K562 (cell line): ENCODE results near the gene ACSL6. TPM values are rescaled to one million over a fixed set of nuclear protein-coding genes. Genes with fewer than 3 reads are reported as not detected.

Experiments
- ATAC-seq: fragments of 200-7000 bp; cut with Tn5 transposase; 3 replicates; pipeline ENCODE4 v1.9.1; 2020; ENCODE audit warnings: moderate library complexity
- BruUV-seq: library from RNA; stranded (reverse); fragments of 400-500 nt; replicated peaks from 2 replicates; lab custom pipeline; 2021; lab: Mats Ljungman, UMichigan
- CTCF ChIA-PET: fragments of 300-600 bp; formaldehyde crosslinking; extraction: SDS; loops from one replicate; lab custom pipeline; 2021; ENCODE audit warnings: low intra/inter-chr PET ratio; lab: Yijun Ruan, JAX
- POLR2A ChIA-PET: fragments of 300-600, 350-650 bp; sonication (Branson Sonifier 250); formaldehyde crosslinking; extraction: SDS; loops from one replicate; lab custom pipeline; 2021; ENCODE audit warnings: antibody characterized with exemption, inconsistent platforms; lab: Yijun Ruan, JAX
- DNase-seq, 4 experiments: peaks; one replicate each; pipeline versions ENCODE4 v3.0.0 to v3.0.0-alpha.2; 2011 to 2018; ENCODE audit warnings: low spot score in 3 of 4, mixed read lengths in 3 of 4; ENCODE audit errors: extremely low read depth in 1 of 4
- FAIRE-seq: peaks from 2 replicates; lab custom pipeline; 2011; peaks lifted over from hg19 to GRCh38; lab: Jason Lieb, UNC
- H2AFZ ChIP-seq: 2 replicates; pipeline ENCODE4 v1.6.0; 2011; ENCODE audit warnings: low read depth, low read length, control low read depth, inconsistent platforms
- H3K27ac ChIP-seq: fragments of 200-600 bp; 3 replicates; pipeline ENCODE4 v1.8.0; 2011; ENCODE audit warnings: low read depth, mild to moderate bottlenecking, control low read depth, inconsistent platforms, low read length, moderate library complexity, mixed read lengths; ENCODE audit errors: extremely low read depth
- H3K27me3 ChIP-seq, 2 experiments: fragments of 300-600 bp in 1 of 2; 2 replicates in 1 of 2; 3 replicates in 1 of 2; pipeline versions ENCODE4 v1.6.0 to v1.8.0; 2011; ENCODE audit warnings: inconsistent platforms in 2 of 2, low read length in 2 of 2, mild to moderate bottlenecking in 1 of 2, mixed read lengths in 1 of 2, moderate library complexity in 1 of 2; ENCODE audit not compliant: control insufficient read depth in 2 of 2, insufficient read depth in 2 of 2
- H3K36me3 ChIP-seq: fragments of 300-600 bp; 3 replicates; pipeline ENCODE4 v1.8.0; 2011; ENCODE audit warnings: mild to moderate bottlenecking, low read length, inconsistent platforms; ENCODE audit not compliant: control insufficient read depth, insufficient read depth
- H3K4me1 ChIP-seq, 2 experiments: fragments of 200-600 bp in 1 of 2; replicated peaks in 1 of 2; 2 replicates in 1 of 2; 3 replicates in 1 of 2; pipeline versions ENCODE4 v1.5.1 to v1.8.0; 2011; ENCODE audit warnings: inconsistent platforms in 2 of 2, low read length in 2 of 2, mild to moderate bottlenecking in 1 of 2, mixed read lengths in 1 of 2, moderate library complexity in 1 of 2; ENCODE audit not compliant: control insufficient read depth in 2 of 2, insufficient read depth in 2 of 2
- H3K4me2 ChIP-seq: 2 replicates; pipeline ENCODE4 v1.6.1; 2011; ENCODE audit warnings: low read length, control low read depth, inconsistent platforms, mixed read lengths; ENCODE audit not compliant: insufficient read depth
- H3K4me3 ChIP-seq: fragments of 200-600 bp; sonication (generic), shearing (Covaris generic); 2 replicates; pipeline ENCODE4 v1.5.1; 2016; ENCODE audit warnings: control low read depth, inconsistent platforms
- H3K79me2 ChIP-seq: fragments of 200-600 bp; 3 replicates; pipeline ENCODE4 v1.8.0; 2011; ENCODE audit warnings: low read length, inconsistent platforms; ENCODE audit not compliant: control insufficient read depth, insufficient read depth
- H3K9ac ChIP-seq, 2 experiments: 2 replicates each; pipeline versions ENCODE4 v1.6.0 to v1.6.1; 2011; ENCODE audit warnings: low read depth in 2 of 2, low read length in 2 of 2, control low read depth in 1 of 2, inconsistent platforms in 1 of 2, mild to moderate bottlenecking in 1 of 2, mixed read lengths in 1 of 2; ENCODE audit not compliant: insufficient read depth in 1 of 2
- H3K9me1 ChIP-seq: one replicate; pipeline ENCODE4 v1.6.0; 2011; ENCODE audit warnings: inconsistent platforms, mild to moderate bottlenecking, low read length, moderate library complexity; ENCODE audit not compliant: control insufficient read depth, insufficient read depth
- H3K9me3 ChIP-seq: replicated peaks from 2 replicates; pipeline ENCODE4 v1.5.1; 2011; ENCODE audit warnings: low read depth, low read length, inconsistent platforms; ENCODE audit not compliant: control insufficient read depth, insufficient read depth
- H4K20me1 ChIP-seq: replicated peaks from 2 replicates; pipeline ENCODE4 v1.6.1; 2011; ENCODE audit warnings: low read length, inconsistent platforms, mixed read lengths; ENCODE audit not compliant: control insufficient read depth, insufficient read depth
- LARP7 ChIP-seq: fragments of 450-650 bp; IDR thresholded peaks from 2 replicates; pipeline ENCODE4 v1.6.1; 2016
- NRF1 ChIP-seq, 2 experiments: fragments of 450-650 bp; IDR thresholded peaks in 1 of 2; conservative IDR thresholded peaks in 1 of 2; 2 replicates each; pipeline ENCODE4 v1.6.1; 2014; ENCODE audit warnings: mild to moderate bottlenecking in 2 of 2
- RB1 ChIP-seq: fragments of 450-650 bp; IDR thresholded peaks from 2 replicates; pipeline ENCODE4 v1.6.1; 2017; ENCODE audit warnings: low read depth, mild to moderate bottlenecking
- SIX5 ChIP-seq, 2 experiments: IDR thresholded peaks; 2 replicates each; pipeline ENCODE4 v1.6.1; 2011; ENCODE audit warnings: low read length in 2 of 2, borderline replicate concordance in 1 of 2, low read depth in 1 of 2, mild to moderate bottlenecking in 1 of 2, moderate library complexity in 1 of 2; ENCODE audit not compliant: insufficient read depth in 1 of 2
- SMC3 ChIP-seq: conservative IDR thresholded peaks from 2 replicates; pipeline ENCODE4 v1.6.1; 2011; ENCODE audit warnings: low read depth, low read length, improper control_type of control experiment; ENCODE audit not compliant: insufficient read depth
- TEAD4 ChIP-seq, 2 experiments: sonication (generic) in 1 of 2; formaldehyde crosslinking in 1 of 2; IDR thresholded peaks; 2 replicates each; pipeline versions ENCODE4 v1.6.1 to v1.8.0; 2012 to 2022; ENCODE audit warnings: borderline replicate concordance in 1 of 2, inconsistent platforms in 1 of 2, low read length in 1 of 2, mild to moderate bottlenecking in 1 of 2, missing genetic modification reagents in 1 of 2
- TSC22D4 ChIP-seq: fragments of 450-650 bp; IDR thresholded peaks from 2 replicates; pipeline ENCODE4 v1.6.1; 2016; ENCODE audit warnings: missing genetic modification characterization, missing biosample characterization, control low read depth
- YBX1 ChIP-seq: fragments of 450-650 bp; IDR thresholded peaks from 2 replicates; pipeline ENCODE4 v1.7.1; 2016; ENCODE audit warnings: mild to moderate bottlenecking
- ZNF3 ChIP-seq: fragments of 250-450 bp; sonication (Bioruptor Pico); IDR thresholded peaks from 2 replicates; pipeline ENCODE4 v1.5.0; 2021; ENCODE audit warnings: mild to moderate bottlenecking, moderate library complexity
- ZNF354B ChIP-seq: fragments of 250-450 bp; sonication (Bioruptor Pico); IDR thresholded peaks from 2 replicates; pipeline ENCODE4 v1.4.0; 2020
- ZNF583 ChIP-seq: fragments of 250-450 bp; sonication (Bioruptor Pico); IDR thresholded peaks from 2 replicates; pipeline ENCODE4 v1.4.0; 2020
- in situ Hi-C: fragments of 300-500 bp; cut with MboI; formaldehyde crosslinking; loops from 4 replicates; pipeline ENCODE4 v1.15.0; 2018; ENCODE audit warnings: inconsistent platforms, mixed read lengths
- intact Hi-C: fragments of 100-400 bp; cut with micrococcal nuclease; formaldehyde crosslinking; loops from 2 replicates; pipeline ENCODE4 v1.14.2; 2022
- polyA plus RNA-seq, 8 experiments: library from polyadenylated mRNA; depleted of rRNA in 4 of 8; stranded (reverse) in 5 of 8; unstranded in 3 of 8; fragments of >200 nt; fragmentation: Nextera tagmentation in 2 of 8; fragmentation: Illumina TruSeq in 1 of 8; extraction: Ambion mirVana in 2 of 8; extraction: Trizol in 1 of 8; gene quantifications; 2 replicates each; pipeline versions ENCODE4 v1.2.1 to v1.2.3, GENCODE V29; 2011 to 2014; ENCODE audit warnings: inconsistent platforms in 1 of 8, missing spikeins in 1 of 8
- total RNA-seq, 7 experiments: library from RNA; depleted of rRNA in 6 of 7; stranded (reverse); fragments of >200 nt in 6 of 7; fragmentation: Illumina TruSeq in 2 of 7; extraction: Trizol in 2 of 7; gene quantifications; 2 replicates each; pipeline versions ENCODE4 v1.2.1 to v1.2.3, GENCODE V29; 2011 to 2021; ENCODE audit warnings: low replicate concordance in 1 of 7
- TF ChIP-seq, protein P1 (sequence below): sonication (generic); formaldehyde crosslinking; IDR thresholded peaks from 2 replicates; pipeline ENCODE4 v1.8.0; 2022; ENCODE audit warnings: missing genetic modification reagents, mild to moderate bottlenecking, borderline replicate concordance
- TF ChIP-seq, protein P2 (sequence below): sonication (generic); formaldehyde crosslinking; IDR thresholded peaks from 2 replicates; pipeline ENCODE4 v1.8.0; 2022; ENCODE audit warnings: mild to moderate bottlenecking, missing genetic modification reagents

ACSL6 gene
- total and polyA plus RNA-seq, 9 of the 15 experiments (the other 6 are each of a cell fraction or from before 2014, with no cell fraction given): 0.50 to 1.5 (median 0.69) TPM

DNA sequence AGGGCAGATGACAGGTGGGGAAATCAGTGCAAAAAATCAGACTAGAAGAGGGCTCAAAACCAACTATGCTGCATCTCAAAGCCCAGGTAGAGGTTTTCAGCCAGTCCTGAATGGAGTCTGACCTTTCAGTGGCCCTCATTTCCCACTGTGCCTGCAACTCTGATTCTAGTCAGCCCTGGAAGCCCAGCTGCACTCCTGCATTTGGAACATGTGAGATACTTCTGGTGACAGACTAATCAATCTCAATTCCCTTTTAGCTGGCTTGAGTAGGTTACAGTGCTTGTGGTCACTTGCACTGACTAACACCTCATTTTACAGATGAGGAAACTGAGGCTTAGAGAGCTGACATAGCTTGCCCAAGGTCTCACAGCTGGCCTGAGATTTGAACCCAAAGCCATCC, 7.9 kb upstream of the ACSL6 start:
- 0 out of 2 replicates have a peak, but pooled peaks cover 4% of the 10 kb centered on the region for H4K20me1 ChIP-seq
- peaks cover 16 to 29% of the 10 kb centered on the region in 2 experiments for H3K27me3 ChIP-seq
- no peak for DNase-seq
- ATAC-seq: no peak
- no peaks in the 10 kb centered on the region for H3K9me1 ChIP-seq
- no peak overlapping the region for H3K4me2 ChIP-seq
- H3K9me3 ChIP-seq: no peaks in the 10 kb centered on the region
- ChIA-PET CTCF (no interaction called here), POLR2A (interaction anchor here (0.6 kb wide), 1 partner anchor 8 kb away, joined by 4 read pairs; no protein-coding TSS in a partner anchor)
- no peak overlapping the region for H3K4me3 ChIP-seq
- TF ChIP-seq, protein P1, sequence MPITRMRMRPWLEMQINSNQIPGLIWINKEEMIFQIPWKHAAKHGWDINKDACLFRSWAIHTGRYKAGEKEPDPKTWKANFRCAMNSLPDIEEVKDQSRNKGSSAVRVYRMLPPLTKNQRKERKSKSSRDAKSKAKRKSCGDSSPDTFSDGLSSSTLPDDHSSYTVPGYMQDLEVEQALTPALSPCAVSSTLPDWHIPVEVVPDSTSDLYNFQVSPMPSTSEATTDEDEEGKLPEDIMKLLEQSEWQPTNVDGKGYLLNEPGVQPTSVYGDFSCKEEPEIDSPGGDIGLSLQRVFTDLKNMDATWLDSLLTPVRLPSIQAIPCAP: no peak
- TF ChIP-seq SIX5 (IDR thresholded peaks at IDR 0.05; ENCODE audit: borderline replicate concordance in 1 of 2, insufficient read depth in 1 of 2, low read depth in 1 of 2, low read length in 2 of 2) (no peak), RB1 (no peak), SMC3 (no peak), ZNF3 (CRISPR knock-in tag) (no peak), YBX1 (no peak), LARP7 (no peak), NRF1 (conservative IDR thresholded peaks at IDR 0.05 in 1 of 2, IDR thresholded peaks at IDR 0.05 in 1 of 2) (no peak), ZNF583 (CRISPR knock-in tag) (no peak), TEAD4 (IDR thresholded peaks at IDR 0.05; ENCODE audit: low read length) (no peak), TEAD4 (CRISPR knock-in tag; IDR thresholded peaks at IDR 0.05; ENCODE audit: borderline replicate concordance) (no peak), TSC22D4 (no peak), ZNF354B (no peak)
- TF ChIP-seq, protein P2, sequence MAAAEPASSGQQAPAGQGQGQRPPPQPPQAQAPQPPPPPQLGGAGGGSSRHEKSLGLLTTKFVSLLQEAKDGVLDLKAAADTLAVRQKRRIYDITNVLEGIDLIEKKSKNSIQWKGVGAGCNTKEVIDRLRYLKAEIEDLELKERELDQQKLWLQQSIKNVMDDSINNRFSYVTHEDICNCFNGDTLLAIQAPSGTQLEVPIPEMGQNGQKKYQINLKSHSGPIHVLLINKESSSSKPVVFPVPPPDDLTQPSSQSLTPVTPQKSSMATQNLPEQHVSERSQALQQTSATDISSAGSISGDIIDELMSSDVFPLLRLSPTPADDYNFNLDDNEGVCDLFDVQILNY (CRISPR knock-in tag): no peak
- intact Hi-C loops (no loop called here), in situ Hi-C loops (loop anchor here (25.0 kb wide), 1 partner anchor 582 kb away; no protein-coding TSS in a partner anchor)
- no peaks in the 10 kb centered on the region for H3K79me2 ChIP-seq
- no peak overlapping the region for H2AFZ ChIP-seq
- no TSS peak for BruUV-seq
- no peak overlapping the region for H3K27ac ChIP-seq
- no peaks in the 10 kb centered on the region for H3K36me3 ChIP-seq
- H3K4me1 ChIP-seq: peaks cover 4 to 9% of the 10 kb centered on the region in 2 experiments; a peak in 3 of 5 replicates
- H3K9ac ChIP-seq: no peak overlapping the region
- no peak for FAIRE-seq
